SU-DHL-6 (cell line): ENCODE measurements around the gene CLRN2.

ENCODE experiments used
- CTCF ChIP-seq: fragments of 200-600 bp; sonication (generic); IDR thresholded peaks from one replicate; pipeline ENCODE4 v1.5.1; 2017; ENCODE audit warnings: antibody characterized with exemption, mild to moderate bottlenecking, low read length, moderate library complexity; ENCODE audit not compliant: insufficient read depth, poor library complexity, severe bottlenecking
- EZH2phosphoT487 ChIP-seq: fragments of 200-600 bp; sonication (generic), shearing (Covaris generic); conservative IDR thresholded peaks from 2 replicates; pipeline ENCODE4 v1.6.1; 2018; ENCODE audit warnings: mild to moderate bottlenecking, antibody characterized with exemption, low read length, moderate library complexity, mixed read lengths

GRCh38 chr4:17497890-17498523 is 17.0 kb upstream of the CLRN2 start:
- TF ChIP-seq CTCF = no peak
- no peak for TF ChIP-seq EZH2phosphoT487
